Nephron progenitor cell (in vitro differentiated cells): Measurements from ENCODE around the gene HTR5A.

ENCODE experiments used
- DNase-seq: peaks from one replicate; pipeline ENCODE4 v3.0.0; 2021
- H3K27ac Mint-ChIP-seq: 2 replicates; pipeline ENCODE4 v1.8.0; 2021; ENCODE audit warnings: mild to moderate bottlenecking, moderate library complexity, mixed read lengths
- H3K27me3 Mint-ChIP-seq: 2 replicates; pipeline ENCODE4 v1.8.0; 2021; ENCODE audit warnings: mild to moderate bottlenecking, low read depth, mixed read lengths; ENCODE audit not compliant: poor library complexity
- H3K36me3 Mint-ChIP-seq: 2 replicates; pipeline ENCODE4 v1.8.0; 2021; ENCODE audit warnings: low read depth, mixed read lengths
- H3K4me1 Mint-ChIP-seq: 2 replicates; pipeline ENCODE4 v1.8.0; 2021; ENCODE audit warnings: mixed read lengths
- H3K4me3 Mint-ChIP-seq: 2 replicates; pipeline ENCODE4 v1.8.0; 2021; ENCODE audit warnings: mild to moderate bottlenecking, moderate library complexity, mixed read lengths
- H3K9me3 Mint-ChIP-seq: 2 replicates; pipeline ENCODE4 v1.8.0; 2021; ENCODE audit warnings: mild to moderate bottlenecking, moderate library complexity, mixed read lengths
- CTCF ChIP-seq: fragments of 200-600 bp; sonication (generic); IDR thresholded peaks from 2 replicates; pipeline ENCODE4 v1.5.0; 2021; ENCODE audit warnings: antibody characterized with exemption

HTR5A gene

GRCh38 chr7:155057076-155057475 lies 13.0 kb upstream of the HTR5A start:
- Mint-ChIP-seq H3K27ac (no peak overlapping the region), H3K36me3 (no peaks in the 10 kb centered on the region), H3K27me3 (peaks cover 17% of the 10 kb centered on the region), H3K4me3 (no peak overlapping the region), H3K9me3 (no peaks in the 10 kb centered on the region), H3K4me1 (no peaks in the 10 kb centered on the region)
- DNase-seq: no peak
- TF ChIP-seq CTCF: no peak

GRCh38 chr7:155058896-155059295 lies 11.2 kb upstream of the HTR5A start:
- Mint-ChIP-seq H3K9me3 (no peaks in the 10 kb centered on the region), H3K4me3 (no peak overlapping the region), H3K27me3 (peaks cover 19% of the 10 kb centered on the region), H3K36me3 (no peaks in the 10 kb centered on the region), H3K4me1 (no peaks in the 10 kb centered on the region), H3K27ac (no peak overlapping the region)
- DNase-seq: no peak
- TF ChIP-seq CTCF: no peak

- H3K4me3 Mint-ChIP-seq: no peak overlapping the region
- H3K36me3 Mint-ChIP-seq: no peaks in the 10 kb centered on the region
- no peak for DNase-seq
- H3K4me1 Mint-ChIP-seq: no peaks in the 10 kb centered on the region
- no peaks in the 10 kb centered on the region for H3K9me3 Mint-ChIP-seq
- peaks cover 19% of the 10 kb centered on the region for H3K27me3 Mint-ChIP-seq
- TF ChIP-seq CTCF: no peak
- peak overlapping the region; percentile 22 for H3K27ac Mint-ChIP-seq
Measured at GRCh38 chr7:155059703-155060102, 10.4 kb upstream of the HTR5A start.

GRCh38 chr7:155062411-155062810 lies 7.7 kb upstream of the HTR5A start:
- peaks cover 19% of the 10 kb centered on the region for H3K27me3 Mint-ChIP-seq

GRCh38 chr7:155064186-155064585 lies 5.9 kb upstream of the HTR5A start:
- Mint-ChIP-seq H3K27ac (no peak overlapping the region), H3K9me3 (no peaks in the 10 kb centered on the region), H3K36me3 (no peaks in the 10 kb centered on the region), H3K4me3 (no peak overlapping the region), H3K27me3 (peaks cover 15% of the 10 kb centered on the region), H3K4me1 (no peaks in the 10 kb centered on the region)
- no peak for DNase-seq
- TF ChIP-seq CTCF: no peak

More at GRCh38 chr7:155062411-155062810, 7.7 kb upstream of the HTR5A start:
- Mint-ChIP-seq H3K9me3 (no peaks in the 10 kb centered on the region), H3K4me1 (no peaks in the 10 kb centered on the region), H3K27ac (no peak overlapping the region), H3K4me3 (no peak overlapping the region), H3K36me3 (no peaks in the 10 kb centered on the region)
- no peak for TF ChIP-seq CTCF
- no peak for DNase-seq

- H3K4me1 Mint-ChIP-seq: no peaks in the 10 kb centered on the region
- H3K36me3 Mint-ChIP-seq: no peaks in the 10 kb centered on the region
- H3K27ac Mint-ChIP-seq: no peak overlapping the region
- TF ChIP-seq CTCF: no peak
- peaks cover 32% of the 10 kb centered on the region for H3K27me3 Mint-ChIP-seq
- no peak overlapping the region for H3K4me3 Mint-ChIP-seq
- DNase-seq: no peak
- H3K9me3 Mint-ChIP-seq: no peaks in the 10 kb centered on the region
Measured at GRCh38 chr7:155066417-155066950, 3.6 kb upstream of the HTR5A start.
